PC-3 (cell line): Measurements from ENCODE around the gene SP100. TPM values are rescaled to one million over a fixed set of nuclear protein-coding genes. Genes with fewer than 3 reads are reported as not detected.
A peak's percentile ranks its signal among the peaks of the same experiment; 100 is the strongest.

Source experiments
- ATAC-seq: fragments of 200-7000 bp; cut with Tn5 transposase; 2 replicates; pipeline ENCODE4 v1.9.1; 2020; ENCODE audit warnings: mild to moderate bottlenecking, moderate library complexity
- BruUV-seq: library from RNA; stranded (reverse); fragments of 400-500 nt; replicated peaks from 2 replicates; lab custom pipeline; 2021; lab: Mats Ljungman, UMichigan
- CTCF ChIA-PET: fragments of 300-600 bp; sonication (Branson Sonifier 250); formaldehyde crosslinking; loops from one replicate; lab custom pipeline; 2022; ENCODE audit warnings: antibody characterized with exemption; lab: Charles Lee
- POLR2A ChIA-PET: fragments of 300-600 bp; sonication (Branson Sonifier 250); formaldehyde crosslinking; loops from one replicate; lab custom pipeline; 2022; ENCODE audit warnings: antibody characterized with exemption; ENCODE audit not compliant: unreplicated experiment; lab: Charles Lee
- DNase-seq: peaks from one replicate; pipeline ENCODE4 v3.0.0-alpha.2; 2015
- H2AFZ ChIP-seq: fragments of 300-600 bp; sonication (generic); 2 replicates; pipeline ENCODE4 v1.6.0; 2016; ENCODE audit warnings: antibody characterized with exemption, low read length
- H3F3A ChIP-seq: fragments of 300-600 bp; sonication (generic); one replicate; pipeline ENCODE4 v1.6.0; 2017; ENCODE audit warnings: antibody characterized with exemption, low read length, control low read depth, mild to moderate bottlenecking; ENCODE audit not compliant: unreplicated experiment
- H3K27ac ChIP-seq: fragments of 300-600 bp; sonication (generic); 2 replicates; pipeline ENCODE4 v1.5.1; 2016; ENCODE audit warnings: mild to moderate bottlenecking, low read length
- H3K27me3 ChIP-seq: fragments of 300-600 bp; sonication (generic); 2 replicates; pipeline ENCODE4 v1.6.1; 2016; ENCODE audit warnings: low read length, mixed read lengths
- H3K36me3 ChIP-seq: fragments of 300-600 bp; sonication (generic); 2 replicates; pipeline ENCODE4 v1.6.1; 2016; ENCODE audit warnings: low read depth, mixed run types, low read length, mixed read lengths
- H3K4me1 ChIP-seq: fragments of 300-600 bp; sonication (generic); 2 replicates; pipeline ENCODE4 v1.5.1; 2016; ENCODE audit warnings: low read length; ENCODE audit not compliant: insufficient read depth
- H3K4me2 ChIP-seq: fragments of 300-600 bp; sonication (generic); 2 replicates; pipeline ENCODE4 v1.6.0; 2016; ENCODE audit warnings: low read length
- H3K4me3 ChIP-seq: fragments of 300-600 bp; sonication (generic); 2 replicates; pipeline ENCODE4 v1.5.1; 2016; ENCODE audit warnings: mild to moderate bottlenecking, low read length, mixed read lengths
- H3K79me2 ChIP-seq: fragments of 300-600 bp; sonication (generic); 2 replicates; pipeline ENCODE4 v1.6.1; 2017; ENCODE audit warnings: low read length, mixed read lengths
- H3K9ac ChIP-seq: fragments of 300-600 bp; sonication (generic); 2 replicates; pipeline ENCODE4 v1.6.0; 2016; ENCODE audit warnings: mild to moderate bottlenecking, low read length
- H3K9me2 ChIP-seq: fragments of 300-600 bp; sonication (generic); replicated peaks from 2 replicates; pipeline ENCODE4 v1.6.1; 2016; ENCODE audit warnings: mixed run types, low read length, mixed read lengths
- H3K9me3 ChIP-seq: fragments of 300-600 bp; sonication (generic); 2 replicates; pipeline ENCODE4 v1.6.1; 2016; ENCODE audit warnings: low read length, mixed read lengths
- H4K20me1 ChIP-seq: fragments of 300-600 bp; sonication (generic); 2 replicates; pipeline ENCODE4 v1.6.1; 2016; ENCODE audit warnings: low read length, mixed read lengths
- CTCF ChIP-seq: fragments of 300-600 bp; sonication (generic); conservative IDR thresholded peaks from 2 replicates; pipeline ENCODE4 v1.5.1; 2017; ENCODE audit warnings: antibody characterized with exemption, low read depth, mild to moderate bottlenecking, low read length
- EZH2 ChIP-seq: fragments of 300-600 bp; sonication (generic); IDR thresholded peaks from one replicate; pipeline ENCODE4 v1.6.1; 2017; ENCODE audit warnings: antibody characterized with exemption, mild to moderate bottlenecking, low read length; ENCODE audit not compliant: unreplicated experiment
- EZH2phosphoT487 ChIP-seq: fragments of 300-600 bp; sonication (generic); IDR thresholded peaks from 2 replicates; pipeline ENCODE4 v1.6.1; 2018; ENCODE audit warnings: mild to moderate bottlenecking, antibody characterized with exemption, low read length, borderline replicate concordance
- intact Hi-C: fragments of 100-400 bp; cut with micrococcal nuclease; formaldehyde crosslinking; loops from 2 replicates; pipeline ENCODE4 v1.9.0; 2023
- total RNA-seq: library from RNA; depleted of rRNA; stranded (reverse); fragments of >200 nt; gene quantifications from 2 replicates; pipeline ENCODE4 v1.2.3, GENCODE V29; 2014

Gene SP100
- total RNA-seq, 1 experiment from 2014 or later: 49.8 TPM

DNA sequence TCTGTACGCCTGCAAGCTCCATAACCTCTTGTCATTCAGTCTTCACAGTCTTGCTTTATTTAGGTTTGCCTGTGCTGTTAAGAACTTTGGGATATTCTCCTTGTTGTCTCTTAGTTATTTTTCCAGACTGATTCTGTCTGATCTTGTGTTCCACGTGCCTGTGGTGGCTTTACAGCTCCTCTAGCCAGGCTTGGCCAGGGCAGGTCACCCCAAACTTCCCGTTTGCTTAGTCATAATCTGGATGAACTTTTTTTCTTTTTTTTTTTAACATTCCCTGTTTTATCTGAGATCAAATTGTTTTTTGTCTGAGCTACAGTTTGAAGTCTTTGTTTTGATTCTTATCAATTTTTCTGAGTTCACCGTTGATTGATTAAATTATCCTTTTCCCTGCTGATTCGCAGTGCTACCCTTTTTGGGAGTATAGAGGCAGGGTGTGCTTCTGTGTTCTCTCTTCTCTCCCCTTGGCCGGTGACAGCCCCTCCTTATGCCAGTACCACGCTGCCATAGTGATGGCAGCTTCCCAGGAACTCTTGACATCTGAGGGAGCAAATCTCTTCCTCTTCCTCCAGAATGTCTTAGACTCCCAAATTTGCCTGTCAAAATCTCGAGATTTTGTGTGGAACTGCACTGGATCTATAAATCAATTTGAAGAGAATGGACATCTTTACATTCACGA lies 2.5 kb downstream of the SP100 start:
- Histone ChIP-seq H3K4me3 (peak overlapping the region; percentile 69), H3K4me2 (peak overlapping the region; percentile 86), H3K27ac (peak overlapping the region; percentile 3; the same call in 1 of the 2 replicates), H3K4me1 (peaks cover 19% of the 10 kb centered on the region), H2AFZ (no peak overlapping the region), H3K79me2 (peaks cover 50% of the 10 kb centered on the region), H3K27me3 (no peaks in the 10 kb centered on the region), H3F3A (no peaks in the 10 kb centered on the region), H3K9me2 (no peaks in the 10 kb centered on the region), H3K9ac (peak overlapping the region; percentile 67; the same call in 1 of the 2 replicates), H4K20me1 (0 out of 2 replicates have a peak, but pooled peaks cover under 1% of the 10 kb centered on the region), H3K9me3 (no peaks in the 10 kb centered on the region), H3K36me3 (no peaks in the 10 kb centered on the region)
- DNase-seq (peak; percentile 42), ATAC-seq (no peak; the same call in 1 of the 2 replicates)
- no TSS peak for BruUV-seq
- ChIA-PET POLR2A (no interaction called here), CTCF (no interaction called here)
- TF ChIP-seq CTCF (no peak), EZH2phosphoT487 (no peak)
- intact Hi-C loops: loop anchor here (5.0 to 10.0 kb wide), 5 partner anchors 186 to 376 kb away; partner anchors contain the start of genes CAB39 and SP110

DNA sequence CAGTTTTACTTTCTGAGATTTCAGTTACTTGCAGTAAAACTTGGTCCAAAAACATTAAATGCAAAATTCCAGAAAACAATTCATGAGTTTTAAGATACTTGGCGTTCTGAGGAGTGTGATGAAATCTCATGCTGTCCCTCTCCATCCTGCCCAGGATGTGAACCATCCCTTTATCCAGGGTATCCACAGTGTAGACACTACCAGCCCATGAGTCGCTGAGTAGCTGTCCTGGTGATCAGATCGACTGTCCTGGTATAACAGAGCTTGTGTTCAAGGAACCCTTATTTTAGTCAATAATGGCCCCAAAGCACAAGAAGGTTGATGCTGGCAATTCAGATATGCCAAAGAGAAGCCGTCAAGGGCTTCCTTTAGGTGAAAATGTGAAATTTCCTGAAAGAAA lies 3.2 kb downstream of the SP100 start:
- POLR2A ChIA-PET: no interaction called here
- no peak for DNase-seq

More for the DNA sequence above, 3.2 kb downstream of the SP100 start:
- intact Hi-C loops: loop anchor here (5.0 to 10.0 kb wide), 5 partner anchors 187 to 376 kb away; partner anchors contain the start of genes CAB39 and SP110
- TF ChIP-seq CTCF (no peak), EZH2phosphoT487 (no peak), EZH2 (no peak)
- Histone ChIP-seq H3K9ac (no peak overlapping the region), H3K4me3 (no peak overlapping the region), H3K4me1 (peaks cover 19% of the 10 kb centered on the region), H3K79me2 (peaks cover 57% of the 10 kb centered on the region), H3K27me3 (no peaks in the 10 kb centered on the region), H4K20me1 (0 out of 2 replicates have a peak, but pooled peaks cover 4% of the 10 kb centered on the region), H3K27ac (no peak overlapping the region), H3K36me3 (no peaks in the 10 kb centered on the region), H2AFZ (no peak overlapping the region), H3K9me3 (no peaks in the 10 kb centered on the region), H3K4me2 (no peak overlapping the region), H3F3A (no peaks in the 10 kb centered on the region), H3K9me2 (no peaks in the 10 kb centered on the region)
- BruUV-seq: no TSS peak
- no peak for ATAC-seq
- CTCF ChIA-PET: no interaction called here
